GM12891 (cell line): ENCODE measurements around the gene ILRUN. TPM values are rescaled to one million over a fixed set of nuclear protein-coding genes. Genes with fewer than 3 reads are reported as not detected.
"Not testable (repeated sequence)": the region's sequence is repeated elsewhere in the genome, so short reads cannot be mapped to it uniquely, and the experiment has no call there.

Source experiments
- DNase-seq: peaks from one replicate; pipeline ENCODE4 v3.0.0; 2011; ENCODE audit warnings: low spot score; ENCODE audit not compliant: insufficient read length
- FAIRE-seq: peaks from 2 replicates; lab custom pipeline; 2011; peaks lifted over from hg19 to GRCh38; lab: Jason Lieb, UNC
- PAX5 ChIP-seq: IDR thresholded peaks from 2 replicates; pipeline ENCODE4 v1.6.1; 2011; ENCODE audit warnings: low read length, moderate library complexity, mild to moderate bottlenecking; ENCODE audit not compliant: insufficient read depth, severe bottlenecking
- POLR2A ChIP-seq: IDR thresholded peaks from 2 replicates; pipeline ENCODE4 v1.6.1; 2011; ENCODE audit warnings: low read depth, low read length, control low read depth
- POLR2AphosphoS5 ChIP-seq: IDR thresholded peaks from 2 replicates; pipeline ENCODE4 v1.6.1; 2011; ENCODE audit warnings: low read depth, low read length, control low read depth
- POU2F2 ChIP-seq: IDR thresholded peaks from 2 replicates; pipeline ENCODE4 v1.6.1; 2011; ENCODE audit warnings: low read depth, mild to moderate bottlenecking, control low read depth, low read length, moderate library complexity
- SPI1 ChIP-seq: IDR thresholded peaks from 2 replicates; pipeline ENCODE4 v1.6.1; 2011; ENCODE audit warnings: low read depth, low read length, control low read depth
- TAF1 ChIP-seq: IDR thresholded peaks from 2 replicates; pipeline ENCODE4 v1.6.1; 2011; ENCODE audit warnings: low read depth, low read length, control low read depth
- polyA plus RNA-seq: library from polyadenylated mRNA; unstranded; fragments of >200 nt; gene quantifications from one replicate; pipeline ENCODE4 v1.2.1, GENCODE V29; 2012; ENCODE audit warnings: low read depth, missing spikeins, inconsistent platforms; ENCODE audit not compliant: missing spikeins

Gene ILRUN
- polyA plus RNA-seq: 57.1 TPM

DNA sequence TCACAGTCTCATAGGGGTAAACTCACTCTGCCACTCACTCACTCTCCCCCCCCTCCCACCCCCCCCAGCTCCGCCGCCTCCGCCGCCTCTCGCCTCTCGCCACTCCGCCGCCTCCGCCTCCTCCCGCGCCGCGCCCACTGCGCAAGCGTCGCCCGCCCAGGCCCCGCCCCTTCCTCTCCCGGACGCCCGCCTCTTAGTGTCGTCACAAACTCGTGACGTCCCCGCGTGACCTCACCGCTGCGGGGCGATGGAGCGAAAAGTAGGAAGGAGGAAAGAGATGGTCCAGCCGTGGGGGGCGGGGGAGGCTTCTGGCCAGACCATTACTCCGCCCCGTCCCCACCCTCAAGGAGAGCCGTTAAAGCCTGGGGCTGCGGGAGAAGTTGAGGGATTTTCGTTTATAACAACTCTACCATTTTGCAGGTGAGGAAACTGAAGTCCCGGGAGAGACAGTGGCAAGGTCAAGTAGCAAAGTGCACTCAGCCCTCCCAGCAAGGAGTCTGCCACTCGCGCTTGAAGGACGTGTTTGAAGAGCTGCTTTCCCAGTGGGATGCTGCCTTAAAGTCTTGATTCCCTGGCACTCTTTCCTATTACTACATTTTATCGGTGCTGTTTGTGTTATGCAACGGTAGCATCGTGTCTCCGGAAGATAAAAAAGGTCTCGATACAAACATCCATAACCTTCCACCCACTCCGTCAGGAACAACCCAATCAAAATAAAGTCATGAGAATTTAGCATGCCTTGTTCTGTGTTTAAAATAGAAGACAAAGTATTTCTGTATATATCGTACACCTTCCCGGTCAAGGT lies at the start of gene ILRUN:
ILRUN (minus strand) TSS at position 29 of the 805 bp plus-strand sequence. CDS start 164 bp downstream, outside the sequence.
- FAIRE-seq (peak; percentile 89), DNase-seq (peak; percentile 70)
- TF ChIP-seq TAF1: no peak; the same call in 1 of the 2 replicates
- TF ChIP-seq POU2F2: no peak
- peak; percentile 58 for TF ChIP-seq PAX5
- 0 out of 2 replicates have a peak, but pooled peaks have one; percentile 20 for TF ChIP-seq SPI1

- no peak for FAIRE-seq
- TF ChIP-seq SPI1: no peak
- no peak for TF ChIP-seq POU2F2
- no peak for TF ChIP-seq TAF1
- TF ChIP-seq POLR2A: no peak
- no peak for TF ChIP-seq POLR2AphosphoS5
- TF ChIP-seq PAX5: no peak
- no peak for DNase-seq
Observed at GRCh38 chr6:34745277-34746103, 48.9 kb upstream of the ILRUN start.

DNA sequence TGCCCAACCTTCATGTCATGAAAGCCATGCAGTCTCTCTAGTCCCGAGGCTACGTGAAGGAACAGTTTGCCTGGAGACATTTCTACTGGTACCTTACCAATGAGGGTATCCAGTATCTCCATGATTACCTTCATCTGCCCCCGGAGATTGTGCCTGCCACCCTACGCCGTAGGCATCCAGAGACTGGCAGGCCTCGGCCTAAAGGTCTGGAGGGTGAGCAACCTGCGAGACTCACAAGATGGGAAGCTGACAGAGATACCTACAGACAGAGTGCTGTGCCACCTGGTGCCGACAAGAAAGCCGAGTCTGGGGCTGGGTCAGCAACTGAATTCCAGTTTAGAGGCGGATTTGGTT lies 47.7 kb upstream of the ILRUN start:
- FAIRE-seq, DNase-seq: not testable (repeated sequence)

DNA sequence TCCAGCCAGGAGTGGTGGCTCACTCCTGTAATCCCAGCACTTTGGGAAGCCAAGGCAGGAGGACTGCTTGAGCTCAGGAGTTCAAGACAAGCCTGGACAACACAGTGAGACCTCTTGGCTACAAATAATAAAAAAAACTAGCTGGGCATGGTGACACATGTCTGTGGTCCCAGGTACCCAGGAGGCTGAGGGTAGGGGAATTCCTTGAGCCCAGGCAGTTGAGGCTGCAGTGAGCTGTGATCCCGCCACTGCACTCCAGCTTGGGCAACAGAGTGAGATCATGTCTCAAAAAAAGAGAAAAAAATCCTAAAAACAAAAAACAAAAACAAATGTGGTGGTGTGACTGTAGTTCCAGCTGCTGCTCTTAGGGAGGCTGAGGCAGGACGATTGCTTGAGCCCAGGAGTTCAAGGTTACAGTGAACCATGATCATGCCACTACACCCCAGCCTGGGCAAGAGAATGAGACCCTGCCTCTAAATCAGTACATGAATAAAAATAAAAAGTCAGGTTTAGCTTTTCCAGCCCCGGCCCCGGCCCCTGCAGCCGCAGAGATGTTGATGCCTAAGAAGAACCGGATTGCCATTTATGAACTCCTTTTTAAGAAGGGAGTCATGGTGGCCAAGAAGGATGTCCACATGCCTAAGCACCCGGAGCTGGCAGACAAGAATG lies 47.2 kb upstream of the ILRUN start:
- no peak for DNase-seq
- TF ChIP-seq SPI1: no peak
- TF ChIP-seq POLR2A: no peak
- no peak for TF ChIP-seq PAX5
- no peak for TF ChIP-seq POLR2AphosphoS5
- TF ChIP-seq POU2F2: no peak
- TF ChIP-seq TAF1: no peak
- FAIRE-seq: no peak

DNA sequence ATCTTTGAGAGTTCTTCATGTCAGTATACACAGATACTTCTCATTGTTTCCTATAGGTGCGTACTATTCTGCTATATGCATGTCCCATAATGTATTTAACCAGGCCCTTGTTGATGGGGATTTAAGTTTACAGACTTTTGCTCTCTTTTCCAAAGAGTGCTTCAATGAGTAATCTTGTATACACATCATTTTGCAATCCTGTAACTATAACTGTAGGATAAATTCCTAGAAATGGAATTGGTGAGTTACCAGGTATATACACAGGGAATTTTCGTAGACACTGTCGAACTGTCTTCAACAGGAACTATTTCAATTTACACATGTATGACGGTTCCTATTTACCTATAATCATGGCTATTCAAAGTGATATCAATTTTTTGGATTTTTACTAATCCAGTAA lies 45.5 kb upstream of the ILRUN start:
- DNase-seq: no peak
- no peak for FAIRE-seq
- TF ChIP-seq TAF1 (no peak), POLR2A (no peak), SPI1 (no peak), POU2F2 (no peak), PAX5 (no peak), POLR2AphosphoS5 (no peak)

- no peak for TF ChIP-seq TAF1
- TF ChIP-seq SPI1: no peak
- no peak for TF ChIP-seq PAX5
- no peak for TF ChIP-seq POLR2AphosphoS5
- TF ChIP-seq POLR2A: no peak
- no peak for TF ChIP-seq POU2F2
- FAIRE-seq (no peak), DNase-seq (no peak)
Observed at GRCh38 chr6:34736823-34737222, 40.3 kb upstream of the ILRUN start.

GRCh38 chr6:34731393-34732060 lies 35.0 kb upstream of the ILRUN start:
- no peak for FAIRE-seq
- no peak for TF ChIP-seq POLR2A
- TF ChIP-seq TAF1: no peak
- no peak for TF ChIP-seq POLR2AphosphoS5
- TF ChIP-seq SPI1: no peak
- no peak for TF ChIP-seq PAX5
- TF ChIP-seq POU2F2: no peak
- no peak for DNase-seq

DNA sequence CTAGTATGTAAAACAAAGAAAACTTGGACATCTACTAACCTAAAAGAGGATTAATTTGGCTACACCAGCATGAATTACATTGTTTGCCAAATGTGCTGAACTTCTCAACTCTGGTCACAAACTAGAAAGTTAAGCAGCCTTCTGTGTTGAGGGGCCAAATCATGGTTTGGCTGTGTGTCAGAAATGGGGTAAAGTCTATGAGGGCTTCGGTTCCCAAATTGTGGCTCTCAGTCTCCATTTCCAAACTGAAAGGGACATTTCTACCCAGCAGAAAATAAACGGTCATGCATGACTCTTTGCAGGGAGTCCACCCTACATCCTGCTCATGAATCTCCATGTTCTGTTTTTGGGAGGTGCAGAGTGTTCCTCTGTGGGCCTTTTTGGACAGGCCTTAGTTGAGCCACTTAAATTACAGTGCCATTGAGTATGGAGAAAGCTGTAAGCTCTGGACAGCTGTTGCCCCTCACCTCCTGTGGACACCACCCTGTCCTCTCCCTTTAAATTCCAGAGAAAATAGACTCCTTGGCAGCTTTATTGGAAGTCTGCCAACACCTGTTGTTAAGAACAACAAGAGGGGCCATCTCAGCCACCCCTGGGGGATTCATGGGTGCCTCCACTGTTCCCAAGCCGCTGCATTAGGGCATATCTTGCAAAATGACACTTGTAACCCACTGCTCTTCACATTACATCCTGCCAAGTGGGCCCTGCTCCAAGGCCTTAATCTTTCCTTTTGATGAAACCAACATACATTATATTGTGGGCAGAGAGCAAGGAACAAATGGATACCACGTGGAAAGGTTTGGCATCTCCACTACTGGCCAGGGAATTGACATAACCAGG lies 33.3 kb upstream of the ILRUN start:
- DNase-seq (no peak), FAIRE-seq (no peak)
- TF ChIP-seq PAX5 (no peak), POLR2AphosphoS5 (no peak), POLR2A (no peak), TAF1 (no peak), POU2F2 (no peak), SPI1 (no peak)
